Measurements from ENCODE around the gene SNAP29. TPM values are rescaled to one million over a fixed set of nuclear protein-coding genes. Genes with fewer than 3 reads are reported as not detected.
A peak's percentile ranks its signal among the peaks of the same experiment; 100 is the strongest.

Gene SNAP29
- total RNA-seq, 1 experiment from 2014 or later = 17.9 TPM

DNA sequence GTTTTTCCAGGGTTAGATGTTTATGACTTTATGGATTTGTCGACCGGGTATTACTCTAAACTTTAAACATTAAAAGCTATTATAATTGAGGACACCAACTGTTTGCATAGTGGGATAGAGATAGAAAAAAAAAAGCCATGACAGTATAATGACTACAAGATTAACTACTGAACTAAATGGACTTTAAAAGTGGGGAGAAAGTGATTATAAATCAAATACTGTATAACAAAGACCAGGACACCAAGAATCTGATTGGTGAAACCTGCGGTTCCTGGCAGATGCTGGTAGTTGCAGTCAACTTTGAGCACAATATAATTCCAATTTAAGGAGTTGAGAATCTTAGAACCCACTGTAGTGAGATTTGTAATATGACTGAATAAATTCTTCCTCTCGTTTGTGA lies 60.9 kb downstream of the SNAP29 start:
- H3K4ac ChIP-seq (ENCODE audit: low read depth, low read length) = no peak overlapping the region
- no peak overlapping the region for H3K23ac ChIP-seq (ENCODE audit: insufficient read length, low read depth, low read length)
- no peak overlapping the region for H4K5ac ChIP-seq (ENCODE audit: insufficient read length, low read depth, low read length)
- no peak overlapping the region for H3K56ac ChIP-seq (ENCODE audit: insufficient read length, low read depth, low read length)
- H3K9me3 ChIP-seq (ENCODE audit: control insufficient read depth, low read depth, low read length) = no peaks in the 10 kb centered on the region
- H4K8ac ChIP-seq (replicated peaks; ENCODE audit: insufficient read length, low read depth, low read length) = no peak overlapping the region
- H3K36me3 Mint-ChIP-seq (ENCODE audit: insufficient read depth in 1 of 3, low read depth in 3 of 3) = peaks cover 15 to 40% (median 27%) of the 10 kb centered on the region in 3 experiments
- no peaks in the 10 kb centered on the region for H4K20me1 ChIP-seq (ENCODE audit: control insufficient read depth, insufficient read depth, insufficient read length)
- peaks cover 11% of the 10 kb centered on the region for H3K23me2 ChIP-seq (ENCODE audit: insufficient read length, low read depth, low read length, poor library complexity, severe bottlenecking)
- H2AFZ ChIP-seq (ENCODE audit: low read length) = no peak overlapping the region
- H2BK5ac ChIP-seq (ENCODE audit: insufficient read length, low read length) = no peak overlapping the region
- H3K18ac ChIP-seq (ENCODE audit: insufficient read length, low read depth, low read length) = no peak overlapping the region
- WGBS (ENCODE audit: extremely low coverage, insufficient read length, low lambda C conversion rate) = no CpG with 5 or more reads among the region's 4 CpGs
- no peak overlapping the region for H2BK120ac ChIP-seq (ENCODE audit: low read depth, low read length, poor library complexity, severe bottlenecking)
- H3K27me3 Mint-ChIP-seq (ENCODE audit: low read depth) = no peaks in the 10 kb centered on the region
- peaks cover 0 to 2% of the 10 kb centered on the region in 2 experiments; a peak in 3 of 5 replicates for H3K9me3 Mint-ChIP-seq
- H3K79me1 ChIP-seq (ENCODE audit: insufficient read depth, low read depth, low read length, poor library complexity, severe bottlenecking) = no peaks in the 10 kb centered on the region
- no peak overlapping the region for H2AK5ac ChIP-seq (ENCODE audit: insufficient read length, low read length)
- H3K4me2 ChIP-seq (ENCODE audit: insufficient read depth, insufficient read length, low read length) = peak overlapping the region; percentile 57
- no peak overlapping the region for H4K91ac ChIP-seq (ENCODE audit: insufficient read length, low read depth, low read length)
- peaks cover 3% of the 10 kb centered on the region; the same call in 1 of the 2 replicates for H3K4me1 ChIP-seq (ENCODE audit: insufficient read depth, low read length)
- H3K4me3 Mint-ChIP-seq = peak overlapping the region; percentile 98 to 99
- H2BK15ac ChIP-seq (ENCODE audit: low read depth, low read length) = no peak overlapping the region
- H3K27ac Mint-ChIP-seq = peak overlapping the region in 2 of 3 experiments; percentile 5 to 83; a peak in 3 of 7 replicates
- H2BK20ac ChIP-seq (ENCODE audit: low read depth, low read length, poor library complexity, severe bottlenecking) = no peak overlapping the region
- no peak overlapping the region for H3K27ac ChIP-seq (ENCODE audit: insufficient read length, low read depth, low read length)
- no peak overlapping the region for H2BK12ac ChIP-seq (ENCODE audit: insufficient read length, low read depth, low read length)
- H3K4me1 Mint-ChIP-seq = peaks cover 37 to 45% of the 10 kb centered on the region in 2 experiments
- TF ChIP-seq, protein P1, sequence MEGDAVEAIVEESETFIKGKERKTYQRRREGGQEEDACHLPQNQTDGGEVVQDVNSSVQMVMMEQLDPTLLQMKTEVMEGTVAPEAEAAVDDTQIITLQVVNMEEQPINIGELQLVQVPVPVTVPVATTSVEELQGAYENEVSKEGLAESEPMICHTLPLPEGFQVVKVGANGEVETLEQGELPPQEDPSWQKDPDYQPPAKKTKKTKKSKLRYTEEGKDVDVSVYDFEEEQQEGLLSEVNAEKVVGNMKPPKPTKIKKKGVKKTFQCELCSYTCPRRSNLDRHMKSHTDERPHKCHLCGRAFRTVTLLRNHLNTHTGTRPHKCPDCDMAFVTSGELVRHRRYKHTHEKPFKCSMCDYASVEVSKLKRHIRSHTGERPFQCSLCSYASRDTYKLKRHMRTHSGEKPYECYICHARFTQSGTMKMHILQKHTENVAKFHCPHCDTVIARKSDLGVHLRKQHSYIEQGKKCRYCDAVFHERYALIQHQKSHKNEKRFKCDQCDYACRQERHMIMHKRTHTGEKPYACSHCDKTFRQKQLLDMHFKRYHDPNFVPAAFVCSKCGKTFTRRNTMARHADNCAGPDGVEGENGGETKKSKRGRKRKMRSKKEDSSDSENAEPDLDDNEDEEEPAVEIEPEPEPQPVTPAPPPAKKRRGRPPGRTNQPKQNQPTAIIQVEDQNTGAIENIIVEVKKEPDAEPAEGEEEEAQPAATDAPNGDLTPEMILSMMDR (conservative IDR thresholded peaks at IDR 0.05) = no peak
- H3K27me3 ChIP-seq (ENCODE audit: insufficient read depth, low read length) = no peaks in the 10 kb centered on the region
- H3K9ac ChIP-seq (ENCODE audit: extremely low read depth, insufficient read length, low read length) = peak overlapping the region; percentile 26
- no peak overlapping the region for H3T11ph ChIP-seq (ENCODE audit: low read length)
- peaks cover 56% of the 10 kb centered on the region for H3K79me2 ChIP-seq (ENCODE audit: insufficient read depth, low read length)
- no peak overlapping the region for H3K14ac ChIP-seq (ENCODE audit: insufficient read depth, low read length)
- no peak for DNase-seq

Data from H9 (cell line).